CD4-positive, alpha-beta T cell treated with Interleukin-6 at 100 ng/mL for 8 hours (primary cell): ENCODE measurements around the gene TMEM123.
A peak's percentile ranks its signal among the peaks of the same experiment; 100 is the strongest.

Experiments
- DNase-seq: peaks from one replicate; pipeline ENCODE4 v3.0.0-alpha.2; 2020; ENCODE audit warnings: mixed read lengths, low spot score

The TMEM123 gene

DNA sequence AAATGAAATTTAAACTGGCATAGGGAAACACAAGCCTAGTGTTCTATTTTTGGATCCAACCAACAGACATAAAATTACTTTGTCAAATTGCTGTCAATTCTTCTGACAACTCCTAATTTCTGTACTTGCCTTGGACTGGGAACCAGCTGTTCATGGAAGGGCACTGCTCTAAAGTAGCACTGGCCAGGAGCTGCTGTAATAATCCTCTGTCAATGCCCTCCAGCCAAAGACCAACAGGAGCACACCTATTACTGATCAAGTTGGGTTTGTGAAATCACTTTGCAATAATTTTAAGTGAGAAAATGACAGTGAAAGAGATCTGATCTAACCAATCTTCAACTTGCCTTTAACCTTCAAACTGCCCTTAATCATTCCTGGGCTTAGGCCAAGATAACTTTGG, 18.9 kb upstream of the TMEM123 start:
- no peak for DNase-seq

DNA sequence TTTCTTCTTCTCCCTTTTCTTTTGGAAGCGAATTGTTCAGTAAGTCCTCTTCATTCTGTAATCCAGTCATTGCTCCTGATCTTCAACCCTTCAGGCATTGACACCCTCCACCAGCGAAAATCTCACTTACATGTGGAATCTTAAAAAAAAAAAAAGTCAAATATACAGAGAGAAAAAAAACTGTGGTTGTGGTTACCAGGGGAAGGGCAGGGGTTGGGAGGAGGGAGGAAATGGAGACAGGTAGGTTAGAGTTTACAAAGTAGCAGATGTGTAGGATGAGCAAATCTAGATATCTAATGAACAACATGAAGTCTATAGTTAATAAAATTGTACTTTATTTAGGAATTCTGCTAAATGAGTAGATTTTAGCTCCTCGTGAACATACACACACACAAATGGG, 17.7 kb upstream of the TMEM123 start:
- peak; percentile 62 for DNase-seq

DNA sequence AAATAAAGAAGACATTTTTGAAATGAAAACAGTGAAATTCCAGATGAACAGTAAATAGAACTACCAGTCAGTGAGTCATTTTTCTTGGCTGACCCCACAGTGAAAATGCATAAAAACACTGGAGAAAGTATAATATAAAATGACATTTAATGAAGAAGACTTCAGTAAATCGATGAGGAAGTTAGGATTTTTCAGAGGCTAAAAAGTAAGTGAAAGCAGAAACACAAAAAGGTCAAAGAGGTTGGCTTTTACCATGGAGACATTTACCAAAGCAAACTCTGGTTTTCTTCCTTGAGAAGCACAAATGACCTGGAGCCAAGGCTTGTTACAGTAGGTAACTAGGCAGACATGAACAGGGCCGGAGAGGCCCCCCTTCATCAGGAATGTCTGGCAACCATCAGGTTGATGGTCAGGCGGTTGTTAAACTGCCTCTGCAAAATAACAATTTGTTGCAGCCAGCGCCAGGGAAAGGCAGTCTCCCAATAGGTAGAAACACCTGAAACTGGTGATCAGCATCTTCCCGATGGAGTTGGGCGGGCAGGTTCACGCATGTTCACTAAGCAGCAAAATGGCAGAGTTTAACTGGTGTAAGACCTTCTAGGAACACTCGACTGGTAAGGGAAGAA, 16.7 kb upstream of the TMEM123 start:
- no peak for DNase-seq

DNA sequence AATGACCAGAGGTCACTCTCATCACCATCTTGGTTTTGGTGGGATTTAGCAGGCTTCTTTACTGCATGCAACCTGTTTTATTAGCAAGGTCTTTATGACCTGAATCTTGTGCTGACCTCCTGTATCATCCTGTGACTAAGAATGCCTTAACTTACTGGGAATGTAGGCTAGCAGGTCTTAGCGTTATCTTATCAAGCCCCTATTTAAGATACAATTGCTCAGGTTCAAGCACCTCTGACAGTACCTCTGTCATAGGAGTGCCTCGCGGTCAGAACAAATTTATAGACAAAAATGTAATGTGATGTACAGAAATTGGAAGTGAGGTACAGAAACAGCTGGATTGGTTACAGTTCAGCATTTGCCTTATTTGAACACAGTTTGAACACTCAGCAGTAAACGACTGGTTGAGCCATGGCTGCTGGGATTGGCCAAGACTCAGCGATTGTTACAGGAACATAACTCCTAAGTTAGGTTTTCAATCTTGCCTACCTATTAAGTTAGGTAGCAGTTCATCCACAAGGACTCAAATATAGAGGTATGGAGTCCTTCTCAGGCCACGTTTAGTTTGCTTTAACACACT, 16.1 kb upstream of the TMEM123 start:
- DNase-seq = no peak

DNA sequence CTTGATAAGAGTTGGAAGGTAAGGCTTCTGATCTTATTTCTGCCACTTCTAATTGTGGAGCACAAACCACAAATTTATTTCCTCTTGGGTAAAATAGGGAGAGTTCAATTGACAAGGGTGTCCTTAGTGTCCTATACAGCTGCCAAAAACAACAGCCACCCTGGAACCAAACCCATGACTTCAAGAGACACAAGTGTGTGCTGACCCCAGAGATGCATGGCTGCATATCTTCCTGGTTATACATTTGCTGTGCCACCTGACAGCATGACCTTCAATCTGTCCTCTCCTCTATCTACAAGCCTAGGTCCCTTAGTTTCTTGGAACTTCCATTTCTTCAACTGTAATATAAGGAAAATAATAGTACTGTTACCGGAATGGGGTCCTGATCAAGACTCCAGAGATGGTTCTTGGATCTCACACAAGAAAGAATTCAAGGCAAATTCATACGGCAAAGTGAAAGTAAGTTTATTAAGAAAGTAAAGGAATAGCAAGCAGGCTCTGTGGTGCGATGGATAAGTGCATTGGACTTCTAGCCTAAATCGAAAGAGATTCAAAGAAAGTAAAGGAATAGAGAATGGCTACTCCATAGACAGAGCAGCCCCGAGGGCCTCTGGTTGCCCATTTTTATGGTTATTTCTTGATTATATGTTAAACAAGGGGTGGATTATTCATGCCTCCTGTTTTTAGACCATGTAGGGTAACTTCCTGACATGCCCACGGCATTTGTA, 15.5 kb upstream of the TMEM123 start:
- DNase-seq = no peak

DNA sequence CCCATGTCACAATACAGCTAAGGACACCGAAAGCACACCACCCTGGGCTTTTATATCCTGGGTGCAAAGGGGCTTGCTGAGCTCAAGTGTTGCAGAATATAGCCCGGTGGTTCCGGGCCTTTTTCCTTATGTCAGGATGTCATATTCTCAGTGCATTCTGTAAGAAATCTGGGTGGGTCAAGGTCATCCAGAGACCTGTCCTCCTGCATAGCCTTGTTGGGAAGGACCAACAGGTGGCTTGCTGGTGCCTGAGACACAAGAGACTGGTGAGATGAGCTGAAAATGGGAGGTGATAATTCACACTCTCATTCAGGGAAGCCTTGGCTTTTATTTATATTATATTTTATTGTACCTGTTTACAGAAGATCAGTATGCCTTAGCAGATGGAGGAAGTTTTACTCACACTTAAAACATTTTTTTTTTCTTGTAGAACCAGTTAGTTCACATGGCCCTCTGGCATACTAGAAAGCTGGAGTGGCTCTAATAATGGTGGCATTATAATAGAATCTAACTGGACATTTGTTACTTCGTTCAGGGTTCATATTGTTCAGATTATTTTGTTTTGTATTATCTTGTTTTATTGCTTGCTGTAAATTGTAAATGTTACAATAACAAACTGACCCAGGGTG, 14.6 kb upstream of the TMEM123 start:
- DNase-seq = no peak

DNA sequence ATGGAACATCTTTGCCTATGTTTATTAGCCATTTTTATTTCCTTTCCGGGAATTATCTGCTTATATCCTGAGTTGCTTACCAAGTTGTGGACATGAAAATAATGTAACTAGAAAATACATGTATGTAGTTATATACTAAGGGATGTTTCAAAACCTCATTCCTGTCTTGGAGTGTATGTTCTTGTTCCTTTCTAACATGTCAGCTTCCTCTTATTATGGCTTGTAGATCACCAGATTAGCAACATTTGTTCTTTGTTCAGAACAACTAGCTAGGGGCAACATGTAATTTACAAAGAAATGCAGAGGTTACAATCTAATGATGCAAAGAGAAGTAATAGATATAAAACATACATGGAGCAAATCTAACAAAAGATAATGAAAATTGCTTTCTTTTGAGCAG, 13.1 kb upstream of the TMEM123 start:
- DNase-seq = no peak

DNA sequence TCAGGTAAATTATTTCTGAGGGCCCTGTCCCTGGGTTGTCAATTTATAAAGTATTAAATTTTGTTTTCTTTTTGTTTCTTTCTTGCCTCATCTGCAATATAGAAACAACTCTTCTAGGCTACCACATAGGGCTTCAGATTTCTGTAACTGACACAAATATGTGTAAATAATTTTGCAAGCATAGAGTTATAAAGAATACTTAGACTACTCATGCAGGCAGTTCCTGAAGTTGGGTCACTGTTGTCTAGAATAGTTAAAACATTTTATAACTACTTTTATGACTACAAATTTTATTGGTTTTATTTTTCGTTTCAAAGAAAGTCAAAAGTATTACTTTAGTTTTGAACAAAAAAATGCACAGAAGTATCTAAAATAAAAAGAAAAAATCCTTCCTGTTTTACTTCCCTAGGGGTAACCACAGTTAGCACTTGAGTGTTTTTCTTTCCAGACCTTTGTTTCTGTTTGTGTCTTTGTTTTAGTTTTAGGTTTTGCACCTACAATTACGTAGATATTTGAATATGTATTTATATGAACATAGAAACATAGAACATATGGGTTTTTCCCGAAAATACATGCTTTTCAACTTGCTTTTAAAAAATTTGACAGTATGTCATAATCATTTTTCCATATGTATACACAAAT, 12.4 kb upstream of the TMEM123 start:
- no peak for DNase-seq

DNA sequence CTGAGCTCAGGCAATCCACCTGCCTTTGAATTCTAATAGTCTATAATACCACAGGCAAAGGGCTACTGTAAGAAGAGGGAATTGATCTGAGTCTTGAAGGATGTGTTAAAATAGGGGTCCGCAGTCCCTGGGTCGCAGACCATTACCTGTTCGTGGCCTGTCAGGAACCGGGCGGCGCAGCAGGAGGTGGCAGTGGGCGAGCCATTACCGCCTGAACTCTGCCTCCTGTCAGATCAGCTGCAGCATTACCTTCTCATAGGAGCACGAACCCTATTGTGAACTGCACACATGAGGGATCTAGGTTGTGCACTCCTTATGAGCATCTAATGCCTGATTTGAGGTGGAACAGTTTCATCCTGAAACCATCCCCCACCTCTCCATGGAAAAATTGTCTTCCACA, 11.5 kb upstream of the TMEM123 start:
- no peak for DNase-seq

DNA sequence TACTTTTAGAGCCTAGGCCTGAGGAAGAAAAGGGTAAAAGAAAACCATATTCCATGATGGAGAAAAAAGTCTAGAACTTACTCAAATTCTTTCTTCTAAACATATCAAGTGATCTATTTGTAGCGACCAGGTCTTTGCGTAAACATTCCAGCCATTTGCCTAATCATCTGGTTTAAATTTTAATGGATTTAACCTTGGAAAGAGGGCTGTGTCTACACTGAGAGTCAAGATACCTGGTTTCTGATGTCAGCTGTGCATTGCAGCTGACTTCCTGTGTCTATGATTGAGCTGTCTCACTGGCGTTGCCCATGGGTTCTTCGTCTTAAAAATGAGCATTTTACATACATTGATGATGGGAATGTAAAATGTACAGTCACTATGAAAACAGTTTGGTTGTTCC, 10.0 kb upstream of the TMEM123 start:
- DNase-seq = no peak

DNA sequence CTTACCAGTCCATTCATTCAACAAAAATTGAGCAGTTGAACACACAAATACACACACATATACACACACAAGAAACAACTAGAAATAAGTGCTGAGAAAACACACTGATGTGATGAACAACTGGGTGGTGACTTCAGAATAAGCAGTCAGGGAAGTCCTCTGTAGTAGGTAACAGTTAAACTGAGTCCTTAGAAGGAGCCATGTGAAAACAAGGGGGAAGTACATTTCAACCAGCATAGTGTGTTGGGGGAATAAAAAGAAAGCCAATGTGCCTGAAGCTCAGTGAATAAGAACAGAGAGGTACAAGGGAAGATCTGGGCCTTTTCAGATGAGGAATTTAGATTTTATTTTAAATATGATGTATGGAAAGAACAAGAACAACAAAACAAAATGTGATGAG, 6.8 kb upstream of the TMEM123 start:
- DNase-seq = no peak

DNA sequence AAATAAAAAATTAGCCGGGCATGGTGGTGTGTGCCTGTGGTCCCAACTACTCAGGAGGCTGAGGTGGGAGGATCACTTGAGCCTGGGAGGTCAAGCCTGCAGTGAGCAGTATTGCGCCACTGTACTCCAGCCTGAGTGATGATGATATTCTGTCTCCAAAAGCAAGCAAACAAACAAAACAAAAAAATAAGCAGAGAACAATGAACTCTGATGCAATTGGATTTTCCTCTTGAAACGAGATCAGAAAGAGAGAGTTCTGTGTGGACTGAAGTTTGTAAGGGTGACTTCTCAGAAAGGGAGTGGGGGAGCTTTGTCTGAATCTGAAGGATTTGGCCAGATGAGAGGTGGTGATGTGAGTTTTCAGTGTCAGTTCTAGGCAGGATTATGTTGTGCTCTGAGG, 6.0 kb upstream of the TMEM123 start:
- DNase-seq = no peak

DNA sequence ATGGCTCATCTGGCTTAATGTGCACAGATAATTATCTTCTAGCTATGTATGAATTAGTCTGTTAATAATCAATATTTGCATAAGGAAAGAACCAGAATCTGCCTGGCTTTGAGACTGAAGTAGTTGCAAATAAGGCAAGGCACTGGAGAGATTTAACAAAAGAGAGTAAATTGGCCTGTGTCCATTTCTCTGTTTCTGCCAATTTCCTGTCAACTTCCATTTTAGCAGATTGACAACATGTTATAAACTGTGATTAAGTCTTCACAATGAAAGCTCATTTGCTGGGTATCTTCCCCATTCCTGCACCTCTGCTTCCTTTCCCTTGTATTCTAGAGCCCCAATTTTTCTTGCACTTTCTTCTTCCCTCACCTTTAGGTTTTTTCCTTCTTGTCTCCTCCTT, 5.3 kb upstream of the TMEM123 start:
- DNase-seq = no peak

DNA sequence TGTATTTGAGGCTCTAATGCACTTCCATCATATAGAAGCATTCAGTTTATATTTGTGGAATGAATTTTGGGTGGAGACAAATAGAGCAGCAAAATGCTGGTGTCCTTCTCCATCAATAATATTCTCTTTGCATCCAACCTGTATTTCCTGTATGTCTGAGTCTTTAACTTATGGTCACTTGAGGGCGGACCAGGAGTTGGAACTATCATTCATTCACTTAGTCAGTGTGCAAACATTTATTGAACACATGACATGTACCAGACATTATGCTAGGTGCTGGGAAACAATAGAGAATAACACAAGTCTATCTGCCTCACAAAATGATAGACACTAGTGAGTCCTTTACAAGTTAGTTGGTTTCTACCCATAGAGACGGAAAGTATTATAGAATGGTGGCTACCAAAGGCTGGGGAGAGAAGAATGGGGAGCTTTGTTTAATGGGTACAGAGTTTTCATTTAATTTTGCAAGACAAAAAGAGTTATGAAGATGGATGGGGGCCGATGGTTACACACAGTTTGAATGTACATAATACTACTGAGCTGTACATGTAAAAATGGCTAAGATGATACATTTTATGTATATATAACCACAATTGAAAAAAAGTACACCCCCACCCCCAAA, 4.6 kb upstream of the TMEM123 start:
- no peak for DNase-seq

DNA sequence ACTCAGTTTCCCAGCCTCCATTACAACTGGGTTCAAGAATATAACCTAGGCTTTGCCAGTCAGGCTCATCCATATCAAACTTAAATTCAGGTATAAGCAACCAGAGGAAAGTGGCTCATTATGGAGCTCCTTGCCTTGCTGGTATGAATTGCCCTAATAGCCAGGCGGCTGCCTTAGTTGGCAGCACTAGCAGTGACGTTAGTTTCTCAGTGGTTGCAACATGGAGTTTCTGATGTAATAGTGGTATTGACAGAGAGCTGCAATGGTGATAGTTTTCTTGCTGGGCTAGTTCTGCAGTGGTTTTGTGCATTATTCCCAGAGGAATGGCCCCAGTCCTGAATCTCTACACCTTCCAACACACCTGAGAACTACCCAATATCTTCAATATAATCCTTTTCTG, 3.8 kb upstream of the TMEM123 start:
- no peak for DNase-seq

DNA sequence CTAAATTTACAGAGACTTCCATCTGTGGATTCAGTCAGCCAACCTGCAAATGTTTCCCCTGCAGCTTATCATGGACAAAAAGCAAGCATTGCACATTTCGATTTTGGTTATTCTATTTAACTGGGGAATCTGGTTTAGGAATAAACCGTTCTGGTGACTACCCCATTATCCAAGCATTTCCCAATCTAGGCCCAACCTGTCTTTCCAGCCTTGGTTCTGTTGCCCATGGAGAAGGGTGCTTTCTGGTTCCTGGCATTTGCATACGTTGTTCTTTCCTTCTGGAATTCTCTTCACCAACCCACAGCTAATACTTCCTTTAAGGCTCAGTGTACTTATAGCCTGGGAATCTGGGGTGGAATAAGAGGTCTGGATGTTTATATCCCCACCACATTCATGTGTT, 1.4 kb upstream of the TMEM123 start:
- DNase-seq = no peak

DNA sequence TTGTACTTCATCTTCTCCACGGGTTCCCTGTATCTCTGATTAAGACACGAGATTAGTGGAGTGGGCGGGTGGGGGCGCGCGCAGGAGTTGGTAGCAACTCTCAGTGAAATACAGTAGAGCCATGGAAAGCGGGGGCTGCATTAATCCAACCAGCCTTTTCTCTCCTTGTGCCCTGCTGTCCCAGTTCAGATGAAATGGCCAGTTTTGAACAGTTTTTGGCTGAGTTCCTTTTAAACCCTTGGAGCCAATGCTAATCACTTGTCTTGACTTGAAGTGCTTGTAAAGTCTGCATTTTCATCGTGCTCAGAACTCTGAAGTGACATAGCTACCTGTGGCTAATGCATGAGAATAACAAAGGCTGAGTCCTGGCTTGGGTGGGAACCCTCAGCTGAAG, 734 bp upstream of the TMEM123 start:
- DNase-seq = peak; percentile 16

DNA sequence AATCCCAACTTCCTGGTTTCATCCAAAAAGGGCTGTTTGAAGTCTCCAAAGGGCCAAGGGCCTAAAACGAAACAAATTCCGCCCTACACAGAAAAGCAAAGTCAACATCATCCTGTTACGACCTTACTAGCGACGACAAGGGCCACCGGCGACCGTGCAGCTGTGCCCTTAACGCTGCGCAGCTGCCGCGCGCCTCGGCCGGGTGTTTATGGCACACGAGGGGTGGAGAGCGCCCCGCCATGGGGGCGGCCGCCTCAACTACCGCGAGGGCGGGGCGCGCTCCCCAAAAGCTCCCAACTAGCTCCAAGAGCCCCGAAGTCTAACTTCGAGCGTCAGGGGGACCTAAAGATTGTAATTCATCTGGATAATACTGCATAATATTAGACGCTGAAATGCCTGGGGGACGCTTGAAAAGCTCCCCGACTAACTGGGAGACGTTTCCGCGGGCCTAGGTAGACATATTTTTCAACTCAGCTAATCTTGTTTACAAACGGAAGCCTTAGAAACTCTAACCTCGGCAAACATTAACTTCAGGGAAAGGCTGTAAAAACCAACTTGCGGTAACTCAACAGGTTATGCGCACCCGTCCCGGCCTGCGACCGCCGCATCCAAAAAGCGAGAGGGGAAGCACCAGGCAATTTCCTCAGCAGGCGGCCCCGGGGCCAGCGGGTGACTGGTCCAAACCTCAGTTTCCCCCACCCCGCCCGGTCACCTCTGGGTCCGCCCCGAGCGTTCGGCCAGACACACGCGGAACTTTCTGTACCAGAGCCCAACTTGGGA, 694 bp downstream of the TMEM123 start:
- peak; percentile 78 for DNase-seq

DNA sequence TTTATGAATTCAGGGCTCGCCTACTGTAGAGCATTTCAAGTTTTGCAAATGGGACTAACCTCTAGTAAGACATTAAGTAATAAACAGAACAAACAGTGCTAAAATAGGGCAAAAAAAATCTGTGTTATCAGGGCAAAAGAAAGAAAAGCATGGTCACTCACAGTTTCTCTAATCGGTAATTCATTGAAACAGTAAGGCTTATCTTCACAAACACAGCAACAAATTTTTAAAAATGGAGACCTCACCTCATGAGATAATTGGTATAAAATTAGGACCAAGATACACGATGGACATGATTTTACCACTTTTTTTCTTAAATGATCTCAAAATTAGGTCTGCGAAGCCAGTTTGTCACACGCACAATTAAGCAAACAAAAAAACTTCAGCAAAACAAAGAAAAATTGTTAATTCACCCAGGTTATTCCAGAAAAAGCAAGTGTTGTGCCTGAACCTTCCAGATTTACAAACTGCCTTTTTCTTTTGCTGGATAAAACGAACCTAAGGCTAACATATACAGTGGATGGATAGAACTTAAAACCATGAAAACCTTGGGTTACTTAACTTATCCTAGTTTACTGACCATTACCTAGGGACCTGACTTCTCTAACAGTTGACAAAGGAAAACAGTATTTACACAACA, 1.4 kb downstream of the TMEM123 start:
- DNase-seq = no peak

DNA sequence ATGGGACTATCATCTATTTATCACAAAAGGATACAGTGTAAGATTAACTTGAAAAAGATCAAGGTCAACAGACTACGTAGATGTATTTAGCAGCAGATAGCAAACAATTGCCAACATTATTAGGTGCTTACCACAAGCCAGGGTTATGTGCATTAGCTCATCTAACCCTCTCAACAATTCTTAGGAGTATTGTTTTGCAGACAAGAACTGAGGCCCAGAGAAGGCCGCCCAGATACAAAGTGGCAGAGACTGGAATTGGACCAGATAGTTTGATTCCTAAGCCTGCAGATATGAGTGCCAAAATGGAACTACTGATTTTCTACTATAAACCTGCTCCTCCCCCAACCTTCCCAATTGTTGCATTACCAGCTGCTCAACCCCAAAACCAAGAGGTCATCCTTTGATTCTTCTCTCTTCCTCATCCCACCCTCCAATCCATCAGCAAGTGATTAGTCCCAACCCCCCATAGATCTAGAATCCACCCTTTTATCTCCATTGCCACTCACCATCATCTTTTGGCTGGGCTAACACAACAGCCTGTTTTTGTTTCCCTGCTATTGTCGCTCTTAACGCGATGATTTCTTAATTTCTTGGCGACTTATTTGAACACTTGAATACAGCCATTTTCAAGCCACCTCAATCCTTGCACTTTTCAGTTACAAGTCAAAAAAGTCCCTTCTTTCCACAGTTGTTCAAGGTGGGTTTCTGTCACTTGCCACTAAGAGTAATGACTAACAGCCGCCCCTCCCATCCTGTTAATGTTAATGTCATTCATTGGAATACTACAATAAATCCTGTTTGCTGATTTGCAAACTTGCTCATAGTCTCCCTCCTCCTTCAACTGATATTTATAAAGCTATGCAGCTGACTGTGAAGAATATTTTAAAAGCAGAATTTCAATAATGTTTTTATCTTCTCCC, 2.7 kb downstream of the TMEM123 start:
- no peak for DNase-seq
